ENCODE data around the gene ATP5PB. TPM values are rescaled to one million over a fixed set of nuclear protein-coding genes. Genes with fewer than 3 reads are reported as not detected.

The ATP5PB gene
- total RNA-seq, 1 donor from 2014 or later: 24.7 TPM

- Histone ChIP-seq H3K27ac (peak overlapping the region; percentile 70 to 84), H3K27me3 (no peaks in the 10 kb centered on the region), H3K4me3 (peak overlapping the region; percentile 85 to 96), H3K36me3 (peaks cover 9 to 26% of the 10 kb centered on the region in 2 donors), H3K9me3 (no peaks in the 10 kb centered on the region), H3K4me1 (peaks cover 13 to 29% of the 10 kb centered on the region in 2 donors)
- no peak for DNase-seq (ENCODE audit: low spot score in 2 of 2)
- intact Hi-C loops (cut with DNase I): loop anchor here (2.0 to 10.0 kb wide), 5 partner anchors 308 to 1266 kb away; partner anchors contain the start of genes CEPT1, DRAM2, LRIF1 and PPM1J
- TF ChIP-seq CTCF (IDR thresholded peaks at IDR 0.05): no peak
Observed at GRCh38 chr1:111448482-111448917, 764 bp upstream of the ATP5PB start.

DNA sequence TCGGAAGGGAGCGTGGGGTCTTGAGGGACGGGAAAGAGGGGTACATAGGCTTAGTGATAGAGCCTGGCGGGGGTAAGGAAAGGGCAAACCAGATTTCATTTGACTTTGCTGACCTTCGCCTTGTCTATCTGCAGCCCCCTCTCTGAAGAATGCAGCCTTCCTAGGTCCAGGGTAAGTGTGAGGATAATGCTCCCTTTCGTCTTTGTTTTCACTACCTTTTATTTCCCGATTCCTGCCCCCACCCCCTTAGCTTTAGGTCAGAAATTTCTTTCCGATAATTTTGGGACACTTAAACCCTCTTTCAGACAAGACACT is 396 bp downstream of the ATP5PB start:
- TF ChIP-seq CTCF (IDR thresholded peaks at IDR 0.05): no peak
- peak overlapping the region; percentile 80 to 82 for H3K27ac ChIP-seq
- no peaks in the 10 kb centered on the region for H3K27me3 ChIP-seq
- H3K4me1 ChIP-seq: peaks cover 13 to 29% of the 10 kb centered on the region in 2 donors
- peaks cover 4 to 16% of the 10 kb centered on the region in 2 donors for H3K36me3 ChIP-seq
- no peak for DNase-seq (ENCODE audit: low spot score in 2 of 2)
- H3K4me3 ChIP-seq: peak overlapping the region; percentile 85 to 96
- H3K9me3 ChIP-seq: no peaks in the 10 kb centered on the region
- intact Hi-C loops (cut with DNase I): loop anchor here (1.0 to 10.0 kb wide), 6 partner anchors 306 to 1265 kb away; partner anchors contain the start of genes CEPT1, DDX20, DRAM2 and LRIF1

DNA sequence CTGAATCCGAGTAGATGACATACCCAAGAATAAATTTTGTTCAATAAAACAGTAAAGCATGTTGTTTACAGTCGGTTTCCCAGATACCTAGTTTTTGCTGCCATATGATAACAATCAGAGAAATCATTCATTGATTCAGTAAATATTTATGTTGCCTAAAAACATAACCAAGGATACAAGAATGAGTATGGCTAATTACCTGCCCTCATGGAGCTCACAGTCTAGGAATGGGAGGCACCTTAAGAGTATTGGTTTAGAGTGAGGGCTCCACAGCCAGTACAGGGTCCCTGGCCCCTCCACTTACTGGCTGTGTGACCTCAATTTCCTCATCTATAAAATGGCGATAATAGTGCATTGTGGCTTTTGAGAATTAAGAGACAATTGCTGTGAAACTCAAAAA is 921 bp downstream of the ATP5PB start:
- Histone ChIP-seq H3K27ac (peak overlapping the region in 1 of 2 donors; percentile 80), H3K27me3 (no peaks in the 10 kb centered on the region), H3K4me3 (peak overlapping the region; percentile 85 to 96), H3K9me3 (no peaks in the 10 kb centered on the region), H3K36me3 (peaks cover 5 to 16% of the 10 kb centered on the region in 2 donors), H3K4me1 (peaks cover 13 to 29% of the 10 kb centered on the region in 2 donors)
- TF ChIP-seq CTCF (IDR thresholded peaks at IDR 0.05): no peak
- DNase-seq (ENCODE audit: low spot score in 2 of 2): no peak
- intact Hi-C loops (cut with DNase I): no loop called here

GRCh38 chr1:111452581-111452980 is 3.3 kb downstream of the ATP5PB start:
- no peak for DNase-seq (ENCODE audit: low spot score in 2 of 2)
- Histone ChIP-seq H3K27me3 (no peaks in the 10 kb centered on the region), H3K4me1 (peaks cover 9 to 23% of the 10 kb centered on the region in 2 donors), H3K9me3 (no peaks in the 10 kb centered on the region), H3K36me3 (peaks cover 12 to 28% of the 10 kb centered on the region in 2 donors), H3K27ac (no peak overlapping the region), H3K4me3 (no peak overlapping the region)
- intact Hi-C loops (cut with DNase I): no loop called here
- no peak for TF ChIP-seq CTCF (IDR thresholded peaks at IDR 0.05)

DNA sequence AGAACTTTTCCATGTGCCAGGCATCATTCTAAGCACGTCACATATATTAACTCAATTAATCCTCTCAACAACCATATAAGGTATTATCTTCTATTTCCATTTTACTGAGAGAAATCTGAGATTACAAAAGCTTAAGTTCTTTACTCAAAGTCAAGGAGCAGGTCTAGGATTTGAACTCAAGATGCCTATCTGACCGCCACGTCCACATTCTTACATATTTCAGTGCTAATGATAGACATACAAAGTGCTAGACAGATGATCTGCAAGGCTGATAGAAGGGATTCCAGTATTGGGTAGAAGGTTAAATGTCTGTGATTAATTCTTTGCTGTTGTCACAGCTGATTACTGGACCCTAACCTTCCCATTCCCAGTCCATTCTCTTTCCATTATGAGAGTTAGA is 4.4 kb downstream of the ATP5PB start:
- no peak for DNase-seq (ENCODE audit: low spot score in 2 of 2)
- intact Hi-C loops (cut with DNase I): no loop called here
- H3K4me1 ChIP-seq: peaks cover 9 to 17% of the 10 kb centered on the region in 2 donors
- H3K4me3 ChIP-seq: no peak overlapping the region
- no peak overlapping the region for H3K27ac ChIP-seq
- TF ChIP-seq CTCF (IDR thresholded peaks at IDR 0.05): no peak
- H3K36me3 ChIP-seq: peaks cover 21 to 40% of the 10 kb centered on the region in 2 donors
- H3K9me3 ChIP-seq: no peaks in the 10 kb centered on the region
- H3K27me3 ChIP-seq: no peaks in the 10 kb centered on the region

Data from ascending aorta (tissue), 2 donors.